Urothelium cell line (cell line): ENCODE data around the gene EGR2.
"Not testable (repeated sequence)": the region's sequence is repeated elsewhere in the genome, so short reads cannot be mapped to it uniquely, and the experiment has no call there.

ENCODE experiments used
- DNase-seq: peaks from one replicate; pipeline ENCODE4 v3.0.0; 2011; ENCODE audit warnings: low spot score, mixed read lengths
- FAIRE-seq: peaks from 2 replicates; lab custom pipeline; 2011; peaks lifted over from hg19 to GRCh38; lab: Jason Lieb, UNC

The EGR2 gene

DNA sequence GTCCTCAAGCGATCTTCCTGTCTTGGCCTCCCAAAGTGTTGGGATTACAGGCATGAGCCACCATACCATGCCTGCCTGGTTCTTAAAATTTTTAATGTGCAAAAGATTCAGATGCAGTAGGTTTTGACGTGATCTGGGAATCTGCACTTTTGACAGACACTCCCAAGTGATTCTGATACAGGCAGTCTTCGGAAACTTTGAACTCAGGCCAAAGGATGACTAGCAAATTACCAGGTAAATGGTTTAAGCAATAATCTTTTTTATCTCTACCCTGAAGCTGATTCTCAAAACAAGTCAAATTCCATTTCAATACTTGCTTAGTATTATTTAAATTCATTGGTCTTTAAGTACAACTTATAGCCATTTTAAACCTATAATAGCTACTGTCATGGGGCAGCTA lies 14.3 kb downstream of the EGR2 start:
- no peak for FAIRE-seq

GRCh38 chr10:62796896-62797295 lies 19.3 kb downstream of the EGR2 start:
- no peak for DNase-seq
- no peak for FAIRE-seq

More for the DNA sequence above, 14.3 kb downstream of the EGR2 start:
- no peak for DNase-seq

- DNase-seq = no peak
- no peak for FAIRE-seq
Measured at GRCh38 chr10:62795762-62796161, 20.4 kb downstream of the EGR2 start.

DNA sequence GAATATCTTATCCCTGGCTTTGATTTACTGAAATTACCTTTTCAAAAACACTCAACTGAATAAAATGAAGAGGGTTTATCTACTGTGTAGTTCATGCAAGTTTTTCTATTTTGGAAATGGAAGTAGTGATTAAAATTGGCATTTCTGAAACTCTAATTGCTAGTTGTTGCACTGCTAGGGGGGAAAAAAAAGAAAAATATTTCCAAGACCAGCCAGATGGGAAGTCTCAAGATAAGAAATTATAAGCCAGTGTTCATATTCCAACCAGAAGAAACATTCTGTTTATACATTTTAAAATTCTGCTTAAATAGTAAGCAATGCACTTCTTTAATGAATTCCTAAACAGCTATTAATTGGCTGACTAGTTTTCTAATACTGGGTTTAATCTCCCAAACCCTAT lies 21.1 kb downstream of the EGR2 start:
- no peak for FAIRE-seq

GRCh38 chr10:62794306-62794705 lies 21.9 kb downstream of the EGR2 start:
- no peak for FAIRE-seq
- DNase-seq = no peak

More for the DNA sequence above, 21.1 kb downstream of the EGR2 start:
- no peak for DNase-seq

DNA sequence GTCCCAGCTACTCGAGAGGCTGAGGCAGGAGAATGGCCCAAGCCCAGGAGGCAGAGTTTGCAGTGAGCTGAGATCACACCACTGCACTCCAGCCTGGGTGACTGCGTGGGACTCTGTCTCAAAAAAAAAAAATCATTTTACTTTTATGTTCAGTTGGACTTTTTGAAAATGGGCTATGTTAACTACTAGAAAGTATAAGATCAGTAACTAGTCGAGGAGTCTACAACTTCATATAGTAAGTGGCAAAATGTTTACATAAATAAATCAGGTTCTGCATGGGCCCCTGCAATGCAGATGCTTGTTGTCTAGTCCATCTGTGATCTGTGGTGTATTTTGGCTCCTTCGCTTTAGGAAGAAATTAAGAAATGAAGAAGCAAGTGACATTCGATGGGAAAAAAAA lies 23.9 kb downstream of the EGR2 start:
- no peak for DNase-seq
- FAIRE-seq = no peak

DNA sequence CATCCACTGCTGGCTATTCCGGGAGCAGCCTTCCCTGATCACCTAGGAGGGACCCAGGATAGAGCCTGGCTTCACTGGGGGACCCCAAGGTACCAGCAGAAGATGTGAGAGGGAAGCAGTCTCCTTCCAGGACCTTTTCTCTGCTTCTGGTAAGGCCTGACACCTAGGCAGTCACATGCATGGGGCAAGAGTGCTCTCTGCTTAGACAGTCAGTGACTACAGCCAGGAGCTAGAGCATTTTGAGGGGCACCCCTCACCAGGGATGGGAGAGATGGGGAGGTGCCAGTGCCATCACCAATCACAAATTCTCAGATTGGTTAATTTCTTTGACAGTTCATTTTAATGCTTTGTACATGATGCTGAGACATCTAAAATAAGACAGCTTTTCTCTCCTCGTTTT lies 25.6 kb downstream of the EGR2 start:
- no peak for DNase-seq
- FAIRE-seq = no peak

GRCh38 chr10:62790019-62790555 lies 26.1 kb downstream of the EGR2 start:
- no peak for FAIRE-seq

DNA sequence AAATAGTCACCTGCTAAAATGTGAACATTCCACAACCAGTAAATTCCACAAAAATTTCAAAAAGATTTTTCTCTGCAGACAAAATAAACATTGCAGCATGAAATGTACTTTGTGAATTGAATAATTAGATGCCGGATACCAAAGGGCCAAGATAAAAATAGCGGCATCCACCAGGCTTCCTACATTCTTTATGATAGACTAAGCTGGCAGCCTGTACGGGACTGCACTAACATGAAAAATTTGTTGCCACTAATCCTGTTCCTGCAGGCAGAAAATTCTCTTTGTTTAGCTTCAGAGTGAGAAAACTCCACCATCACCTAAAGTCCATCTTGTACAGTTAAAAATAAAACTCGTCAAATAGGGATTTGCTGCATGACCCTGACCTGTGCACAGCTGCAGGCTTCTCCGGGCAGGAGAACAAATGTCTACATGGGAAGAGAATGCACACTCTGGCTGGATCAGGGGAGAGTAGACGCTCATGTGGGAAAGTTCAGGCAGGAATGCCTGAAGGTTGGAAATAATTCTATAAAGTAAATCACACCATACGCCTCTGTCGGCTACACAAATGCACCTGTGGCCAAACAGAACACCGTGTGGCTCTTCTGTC lies 27.2 kb downstream of the EGR2 start:
- DNase-seq = no peak
- no peak for FAIRE-seq

More at GRCh38 chr10:62790019-62790555, 26.1 kb downstream of the EGR2 start:
- DNase-seq = no peak

- not testable (repeated sequence) for DNase-seq, FAIRE-seq
Measured at GRCh38 chr10:62788285-62788684, 27.9 kb downstream of the EGR2 start.

GRCh38 chr10:62784537-62784936 lies 31.6 kb downstream of the EGR2 start:
- not testable (repeated sequence) for DNase-seq, FAIRE-seq

DNA sequence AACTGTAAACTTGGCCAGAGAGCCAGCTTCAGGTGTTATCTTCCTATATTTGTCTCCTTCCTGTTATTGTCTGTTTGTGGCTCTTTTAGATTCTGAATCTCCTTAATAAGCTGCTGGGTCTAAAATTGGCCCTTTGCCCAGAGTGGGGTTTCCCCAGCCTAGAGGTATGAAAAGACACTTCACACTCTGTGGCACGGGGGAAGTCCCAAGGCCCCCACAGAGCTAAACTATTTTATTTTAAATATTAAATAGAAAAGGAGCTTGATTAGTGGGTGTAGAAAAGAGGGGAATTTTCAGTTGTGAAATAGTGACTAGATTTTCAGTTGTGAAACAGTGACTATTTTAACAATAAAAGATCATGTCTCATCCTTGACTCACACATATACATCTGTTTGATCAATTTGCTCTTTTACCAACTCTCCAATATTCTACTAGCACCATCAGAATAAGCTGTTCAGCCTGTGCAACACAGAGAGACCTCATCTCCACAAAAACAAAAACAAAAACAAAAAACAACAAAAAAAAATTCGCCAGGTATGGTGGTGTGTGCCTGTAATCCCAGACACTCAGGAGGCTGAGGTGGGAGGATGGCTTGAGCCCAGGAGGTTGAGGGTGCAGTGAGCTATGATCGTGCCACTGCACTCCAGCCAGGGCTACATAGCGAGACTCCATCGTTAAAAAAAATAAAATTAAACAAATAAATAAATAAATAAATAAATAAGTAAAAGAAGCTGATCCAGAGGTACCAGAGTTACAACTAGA lies 36.5 kb downstream of the EGR2 start:
- FAIRE-seq = no peak
- DNase-seq = no peak

DNA sequence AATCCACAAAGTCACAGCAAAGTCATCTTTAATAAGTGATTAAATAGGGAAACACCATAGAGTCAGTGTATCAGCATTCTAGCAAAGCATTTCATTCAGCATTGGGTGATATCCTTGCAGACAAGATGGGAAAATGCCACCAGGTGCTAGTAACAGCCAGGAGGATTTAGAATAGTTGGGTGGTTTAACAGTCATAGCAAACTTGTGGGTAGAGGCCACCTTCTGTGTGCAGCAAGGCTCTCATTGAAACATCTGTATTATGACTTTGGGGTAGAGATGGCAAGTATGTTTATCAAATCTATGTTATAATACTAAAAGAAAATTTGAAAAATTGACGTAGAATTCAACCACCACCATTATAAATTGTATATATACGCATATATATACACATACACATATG lies 38.0 kb downstream of the EGR2 start:
- FAIRE-seq = no peak
- DNase-seq = no peak

- no peak for DNase-seq
- FAIRE-seq = no peak
Measured at GRCh38 chr10:62772186-62772974, 43.8 kb downstream of the EGR2 start.

GRCh38 chr10:62769574-62770242 lies 46.5 kb downstream of the EGR2 start:
- DNase-seq = no peak
- no peak for FAIRE-seq

GRCh38 chr10:62766386-62766785 lies 49.8 kb downstream of the EGR2 start:
- FAIRE-seq = no peak
- DNase-seq = no peak

GRCh38 chr10:62765726-62766125 lies 50.4 kb downstream of the EGR2 start:
- no peak for DNase-seq
- no peak for FAIRE-seq

- FAIRE-seq (no peak), DNase-seq (no peak)
Measured at GRCh38 chr10:62764011-62764410, 52.2 kb downstream of the EGR2 start.

GRCh38 chr10:62763155-62763554 lies 53.0 kb downstream of the EGR2 start:
- DNase-seq (no peak), FAIRE-seq (no peak)
